ENCODE results near the gene SCARB1. TPM values are rescaled to one million over a fixed set of nuclear protein-coding genes. Genes with fewer than 3 reads are reported as not detected.

Gene SCARB1
- total and polyA plus RNA-seq, 7 experiments from 2014 or later, result 2.2 to 7.1 (median 4.0) TPM

DNA sequence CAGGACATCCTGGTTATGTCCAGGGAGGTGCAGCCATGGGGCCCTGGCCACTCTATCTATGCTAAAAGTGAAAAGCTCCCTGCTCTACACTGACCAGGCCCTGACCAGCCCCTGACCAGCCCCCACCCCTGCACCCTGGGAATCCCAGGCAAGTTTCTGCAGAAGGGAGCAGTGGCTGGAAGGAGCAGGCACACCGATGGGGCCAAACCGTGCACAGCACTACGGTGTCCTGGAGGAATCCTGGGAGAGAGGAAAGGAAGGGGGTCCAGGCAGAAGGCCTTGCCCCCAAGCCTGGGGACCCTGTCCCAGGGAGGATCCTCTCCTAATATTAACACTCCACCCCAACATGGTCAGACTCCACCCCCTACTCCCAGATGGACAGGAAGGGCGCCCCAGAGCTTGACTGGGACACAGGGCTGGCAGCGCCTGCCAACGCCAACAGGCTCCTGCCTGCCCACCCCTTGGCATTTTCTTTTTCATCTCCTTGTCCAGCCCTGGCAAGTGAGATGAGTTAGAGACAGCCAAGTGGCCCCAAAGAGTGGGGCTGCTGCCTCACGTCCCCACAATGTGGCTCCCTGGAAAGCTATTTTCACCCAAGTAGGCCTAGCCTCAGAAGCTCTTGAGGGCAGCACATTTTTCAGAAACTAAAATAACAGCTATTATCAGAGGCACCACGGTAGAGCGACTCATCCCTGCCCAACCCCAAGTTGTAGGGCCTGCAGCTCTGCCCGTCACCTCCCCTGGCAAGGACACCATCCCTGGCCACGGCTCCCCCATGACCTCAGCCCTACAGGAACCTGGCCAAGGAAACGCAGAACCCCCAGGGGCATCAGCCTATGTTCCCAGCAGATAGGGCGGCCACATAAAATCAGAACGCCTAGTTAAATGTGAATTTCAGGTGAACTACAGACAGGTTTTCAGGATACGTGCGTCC lies 82.6 kb downstream of the SCARB1 start:
- Mint-ChIP-seq H3K27me3 (no peaks in the 10 kb centered on the region), H3K9me3 (no peaks in the 10 kb centered on the region), H3K4me1 (peaks cover 0 to 5% (median 0%) of the 10 kb centered on the region in 7 donors), H3K4me3 (no peak overlapping the region), H3K27ac (no peak overlapping the region), H3K36me3 (no peaks in the 10 kb centered on the region)
- H3K4me1 ChIP-seq (ENCODE audit: control insufficient read depth in 2 of 2, insufficient read depth in 2 of 2, low read length in 2 of 2), result no peaks in the 10 kb centered on the region
- intact Hi-C loops (cut with micrococcal nuclease), result no loop called here
- ATAC-seq (no peak), DNase-seq (no peak)
- POLR2A ChIA-PET, result no interaction called here
- H3K27ac ChIP-seq (ENCODE audit: low read depth, low read length), result no peak overlapping the region
- no peaks in the 10 kb centered on the region for H3K36me3 ChIP-seq (ENCODE audit: control insufficient read depth in 2 of 3, insufficient read depth in 3 of 3, low read length in 3 of 3)
- CTCF ChIA-PET, result no interaction called here
- no peaks in the 10 kb centered on the region for H3K27me3 ChIP-seq (ENCODE audit: control insufficient read depth in 2 of 2, insufficient read depth in 2 of 2, low read length in 2 of 2)
- no peaks in the 10 kb centered on the region for H3K9me3 ChIP-seq (ENCODE audit: control insufficient read depth in 2 of 3, low read length in 3 of 3)
- H3K4me3 ChIP-seq (ENCODE audit: low read length), result no peak overlapping the region

DNA sequence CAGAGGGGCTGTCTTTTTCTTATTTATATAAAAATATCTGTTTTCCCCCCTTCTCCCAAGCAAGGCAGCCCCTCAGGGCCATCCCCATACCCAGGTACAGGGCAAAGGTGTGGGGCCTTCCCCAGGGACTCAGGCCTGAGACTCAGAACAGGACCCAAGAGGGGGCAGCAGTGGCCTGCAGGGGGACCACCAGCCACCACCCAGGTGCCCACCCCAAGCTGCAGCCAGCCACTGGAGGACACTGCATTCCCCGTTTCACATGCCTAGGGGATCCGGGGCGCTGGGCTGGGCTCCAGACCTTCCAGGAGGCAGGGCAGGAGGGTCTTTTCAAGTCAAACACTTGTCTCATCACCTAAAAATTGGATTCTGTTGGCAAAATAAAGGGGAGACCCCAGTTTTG lies 83.3 kb downstream of the SCARB1 start:
- no peak overlapping the region for H3K27ac ChIP-seq (ENCODE audit: low read depth, low read length)
- H3K36me3 Mint-ChIP-seq, result no peaks in the 10 kb centered on the region
- no peak overlapping the region for H3K4me3 ChIP-seq (ENCODE audit: low read length)
- no peaks in the 10 kb centered on the region for H3K9me3 ChIP-seq (ENCODE audit: control insufficient read depth in 2 of 3, low read length in 3 of 3)
- no peak for ATAC-seq
- no peak overlapping the region for H3K27ac Mint-ChIP-seq
- no peaks in the 10 kb centered on the region for H3K4me1 ChIP-seq (ENCODE audit: control insufficient read depth in 2 of 2, insufficient read depth in 2 of 2, low read length in 2 of 2)
- no peaks in the 10 kb centered on the region for H3K27me3 ChIP-seq (ENCODE audit: control insufficient read depth in 2 of 2, insufficient read depth in 2 of 2, low read length in 2 of 2)
- H3K36me3 ChIP-seq (ENCODE audit: control insufficient read depth in 2 of 3, insufficient read depth in 3 of 3, low read length in 3 of 3), result no peaks in the 10 kb centered on the region
- ChIA-PET CTCF (no interaction called here), POLR2A (no interaction called here)
- H3K4me3 Mint-ChIP-seq, result no peak overlapping the region
- peaks cover 0 to 8% (median 0%) of the 10 kb centered on the region in 7 donors for H3K4me1 Mint-ChIP-seq
- no peaks in the 10 kb centered on the region for H3K27me3 Mint-ChIP-seq
- intact Hi-C loops (cut with micrococcal nuclease), result no loop called here
- H3K9me3 Mint-ChIP-seq, result no peaks in the 10 kb centered on the region
- no peak for DNase-seq

DNA sequence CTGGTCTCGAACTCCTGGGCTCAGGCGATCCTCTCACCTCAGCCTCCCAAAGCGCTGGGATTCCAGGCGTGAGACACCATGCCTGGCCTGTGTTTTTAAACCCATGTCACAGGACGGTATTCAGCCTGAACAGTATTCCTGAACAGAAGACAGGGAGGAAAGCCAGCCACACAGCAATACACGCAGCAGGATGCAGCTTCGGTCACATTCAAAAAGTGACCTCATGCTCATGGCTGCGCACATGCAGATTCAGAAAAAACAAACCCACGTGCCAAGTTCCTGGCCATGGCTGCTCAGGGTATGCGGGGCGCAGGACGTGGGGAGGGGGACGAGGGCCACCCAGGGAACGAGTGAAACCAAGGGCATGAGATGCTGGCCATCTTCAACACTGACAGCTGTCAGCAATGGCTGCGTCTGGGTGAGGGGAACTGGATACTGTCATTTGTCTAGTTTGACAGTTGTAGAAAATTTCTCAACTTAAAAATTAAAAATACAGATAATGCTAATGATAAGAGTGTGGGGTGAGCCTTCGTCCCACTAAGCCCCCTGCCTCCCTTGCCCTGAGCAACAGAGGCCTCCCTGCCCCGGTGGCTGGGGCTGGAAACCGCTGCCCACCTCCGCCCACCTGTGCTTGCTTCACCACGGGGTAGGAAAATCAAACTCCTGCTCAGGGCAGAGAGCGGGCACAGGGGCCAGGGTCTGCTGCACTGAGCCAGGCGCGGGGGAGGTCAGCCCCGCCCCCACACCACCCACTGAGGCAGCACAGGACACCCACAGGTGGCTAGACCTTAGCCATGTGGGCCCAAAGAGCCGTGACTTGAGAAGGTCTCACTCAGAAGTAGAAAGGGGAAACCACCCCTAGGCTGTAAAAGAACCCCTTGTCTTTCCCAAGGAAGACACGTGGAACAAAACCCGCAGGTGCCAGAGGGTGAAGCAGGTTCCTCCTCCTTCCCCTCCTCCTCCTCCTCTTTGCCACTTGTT lies 84.2 kb downstream of the SCARB1 start:
- H3K4me1 ChIP-seq (ENCODE audit: control insufficient read depth in 2 of 2, insufficient read depth in 2 of 2, low read length in 2 of 2), result peaks cover 0 to 6% of the 10 kb centered on the region in 2 donors
- ChIA-PET CTCF (no interaction called here), POLR2A (no interaction called here)
- no peaks in the 10 kb centered on the region for H3K36me3 ChIP-seq (ENCODE audit: control insufficient read depth in 2 of 3, insufficient read depth in 3 of 3, low read length in 3 of 3)
- no peaks in the 10 kb centered on the region for H3K27me3 ChIP-seq (ENCODE audit: control insufficient read depth in 2 of 2, insufficient read depth in 2 of 2, low read length in 2 of 2)
- intact Hi-C loops (cut with micrococcal nuclease), result loop anchor here in 1 of 2 donors (10.0 kb wide), 1 partner anchor 325 kb away; no protein-coding TSS in a partner anchor
- ATAC-seq, result no peak
- Mint-ChIP-seq H3K4me3 (no peak overlapping the region), H3K27ac (no peak overlapping the region), H3K4me1 (peaks cover 5 to 17% (median 7%) of the 10 kb centered on the region in 7 donors), H3K36me3 (no peaks in the 10 kb centered on the region), H3K27me3 (no peaks in the 10 kb centered on the region), H3K9me3 (no peaks in the 10 kb centered on the region)
- H3K27ac ChIP-seq (ENCODE audit: low read depth, low read length), result no peak overlapping the region
- no peak overlapping the region for H3K4me3 ChIP-seq (ENCODE audit: low read length)
- H3K9me3 ChIP-seq (ENCODE audit: control insufficient read depth in 2 of 3, low read length in 3 of 3), result no peaks in the 10 kb centered on the region
- DNase-seq, result no peak

DNA sequence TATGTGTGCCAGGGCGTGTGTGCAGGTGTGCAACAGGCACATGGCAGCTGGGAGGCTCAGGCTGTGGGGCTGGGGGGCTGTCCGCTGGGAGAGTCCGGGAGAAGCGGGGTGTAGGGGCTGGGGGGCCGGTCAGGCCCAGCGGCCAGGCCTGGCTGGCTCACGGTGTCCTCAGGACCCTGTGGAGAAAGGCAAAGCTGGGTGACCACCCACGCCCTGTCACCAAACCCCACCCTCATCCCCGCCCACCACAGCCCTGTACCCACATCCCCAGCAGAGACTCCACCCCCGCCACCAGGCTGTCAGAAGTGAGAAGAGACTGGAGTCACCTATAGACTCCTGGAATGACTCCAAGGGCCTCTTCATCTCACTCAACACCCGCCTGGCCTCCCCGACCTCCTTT lies 85.3 kb downstream of the SCARB1 start:
- ChIA-PET CTCF (no interaction called here), POLR2A (interaction anchor here (0.6 kb wide), 1 partner anchor 1029 kb away, joined by 7 read pairs; no protein-coding TSS in a partner anchor)
- no peak overlapping the region for H3K4me3 Mint-ChIP-seq
- peaks cover 0 to 6% of the 10 kb centered on the region in 2 donors for H3K4me1 ChIP-seq (ENCODE audit: control insufficient read depth in 2 of 2, insufficient read depth in 2 of 2, low read length in 2 of 2)
- no peak for DNase-seq
- H3K27me3 ChIP-seq (ENCODE audit: control insufficient read depth in 2 of 2, insufficient read depth in 2 of 2, low read length in 2 of 2), result no peaks in the 10 kb centered on the region
- peaks cover 5 to 25% (median 11%) of the 10 kb centered on the region in 7 donors for H3K4me1 Mint-ChIP-seq
- no peak overlapping the region for H3K27ac Mint-ChIP-seq
- intact Hi-C loops (cut with micrococcal nuclease), result loop anchor here in 1 of 2 donors (10.0 kb wide), 1 partner anchor 324 kb away; no protein-coding TSS in a partner anchor
- H3K36me3 Mint-ChIP-seq, result no peaks in the 10 kb centered on the region
- no peaks in the 10 kb centered on the region for H3K9me3 Mint-ChIP-seq
- no peaks in the 10 kb centered on the region for H3K36me3 ChIP-seq (ENCODE audit: control insufficient read depth in 2 of 3, insufficient read depth in 3 of 3, low read length in 3 of 3)
- H3K9me3 ChIP-seq (ENCODE audit: control insufficient read depth in 2 of 3, low read length in 3 of 3), result no peaks in the 10 kb centered on the region
- no peaks in the 10 kb centered on the region for H3K27me3 Mint-ChIP-seq
- H3K4me3 ChIP-seq (ENCODE audit: low read length), result no peak overlapping the region
- H3K27ac ChIP-seq (ENCODE audit: low read depth, low read length), result no peak overlapping the region
- ATAC-seq, result no peak

DNA sequence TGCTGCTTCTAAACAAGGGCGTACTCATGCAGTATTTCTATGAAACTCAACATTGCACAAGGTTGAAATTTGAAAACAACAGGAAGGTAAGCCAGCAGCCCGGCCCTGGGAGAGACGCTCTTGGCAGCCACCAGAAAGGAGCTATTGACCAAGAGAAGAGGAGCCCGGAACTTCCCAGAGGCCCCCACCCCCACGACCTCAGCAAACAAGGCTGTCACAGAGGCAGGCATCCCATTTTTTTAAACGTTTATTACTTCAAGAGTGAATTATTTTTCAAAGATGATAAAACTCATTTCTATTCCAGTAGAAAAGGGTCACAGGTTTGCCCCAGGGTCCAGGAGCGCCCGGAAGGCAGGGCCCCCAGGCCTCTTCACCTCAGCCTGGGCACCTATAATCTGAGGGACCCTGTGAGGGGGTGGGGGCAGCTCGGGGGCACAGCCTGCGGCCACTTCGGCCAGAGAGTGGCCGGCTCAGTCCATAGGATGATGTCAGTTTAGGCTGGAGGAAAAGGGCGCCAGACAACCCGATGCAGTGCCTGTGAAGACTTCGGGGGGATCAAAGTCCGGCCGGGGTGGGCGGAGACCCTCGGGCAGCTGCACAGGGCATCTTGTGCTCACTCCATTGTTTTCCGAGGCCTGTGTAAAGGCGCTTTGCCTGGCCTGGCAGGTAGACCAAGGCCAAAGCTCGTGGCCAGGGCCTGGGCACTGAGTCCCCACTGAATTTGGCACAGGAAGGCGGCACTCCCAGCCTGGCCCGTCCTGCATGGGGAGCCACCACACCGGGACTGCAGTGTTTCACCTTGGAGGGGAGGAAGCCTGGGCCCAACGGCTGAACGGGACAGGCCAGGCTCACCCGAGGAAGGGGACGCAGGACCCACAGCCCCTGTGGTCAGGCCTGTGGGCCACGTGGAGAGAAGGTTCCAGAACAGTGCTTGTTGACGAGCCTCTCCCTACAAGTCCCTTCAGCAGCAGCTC lies 86.0 kb downstream of the SCARB1 start:
- Mint-ChIP-seq H3K27ac (no peak overlapping the region), H3K27me3 (peaks cover 0 to 2% (median 2%) of the 10 kb centered on the region in 5 donors), H3K4me3 (no peak overlapping the region), H3K9me3 (no peaks in the 10 kb centered on the region), H3K36me3 (no peaks in the 10 kb centered on the region), H3K4me1 (peaks cover 5 to 26% (median 9%) of the 10 kb centered on the region in 7 donors)
- peaks cover 0 to 6% of the 10 kb centered on the region in 2 donors for H3K4me1 ChIP-seq (ENCODE audit: control insufficient read depth in 2 of 2, insufficient read depth in 2 of 2, low read length in 2 of 2)
- H3K4me3 ChIP-seq (ENCODE audit: low read length), result no peak overlapping the region
- H3K36me3 ChIP-seq (ENCODE audit: control insufficient read depth in 2 of 3, insufficient read depth in 3 of 3, low read length in 3 of 3), result no peaks in the 10 kb centered on the region
- POLR2A ChIA-PET, result interaction anchor here (0.6 kb wide), 1 partner anchor 1028 kb away, joined by 7 read pairs; no protein-coding TSS in a partner anchor
- no peak for DNase-seq
- CTCF ChIA-PET, result interaction anchor here (0.6 kb wide), 1 partner anchor 519 kb away, joined by 4 read pairs; no protein-coding TSS in a partner anchor
- intact Hi-C loops (cut with micrococcal nuclease), result loop anchor here in 1 of 2 donors (10.0 kb wide), 1 partner anchor 323 kb away; no protein-coding TSS in a partner anchor
- no peaks in the 10 kb centered on the region for H3K27me3 ChIP-seq (ENCODE audit: control insufficient read depth in 2 of 2, insufficient read depth in 2 of 2, low read length in 2 of 2)
- no peak overlapping the region for H3K27ac ChIP-seq (ENCODE audit: low read depth, low read length)
- no peak for ATAC-seq
- no peaks in the 10 kb centered on the region for H3K9me3 ChIP-seq (ENCODE audit: control insufficient read depth in 2 of 3, low read length in 3 of 3)
